Panc1 (cell line): Measurements from ENCODE around the gene SEPTIN8.

Experiments used
- POLR2AphosphoS5 ChIP-seq: IDR thresholded peaks from 2 replicates; pipeline ENCODE4 v1.6.1; 2012; ENCODE audit warnings: mild to moderate bottlenecking, low read depth, low read length, moderate library complexity
- TCF7L2 ChIP-seq: IDR thresholded peaks from 2 replicates; pipeline ENCODE4 v1.6.1; 2011; ENCODE audit warnings: mild to moderate bottlenecking, low read depth, low read length, inconsistent platforms
- TF ChIP-seq, protein P1 (sequence below): fragments of 450-650 bp; IDR thresholded peaks from 2 replicates; pipeline ENCODE4 v1.5.1; 2017; ENCODE audit warnings: mild to moderate bottlenecking
- TF ChIP-seq, protein P2 (sequence below), 2 experiments: IDR thresholded peaks; 2 replicates each; pipeline ENCODE4 v1.6.1; 2011 to 2012; ENCODE audit warnings: low read depth in 2 of 2, control low read depth in 1 of 2, low read length in 1 of 2, mild to moderate bottlenecking in 1 of 2, moderate library complexity in 1 of 2; ENCODE audit not compliant: insufficient read depth in 1 of 2

DNA sequence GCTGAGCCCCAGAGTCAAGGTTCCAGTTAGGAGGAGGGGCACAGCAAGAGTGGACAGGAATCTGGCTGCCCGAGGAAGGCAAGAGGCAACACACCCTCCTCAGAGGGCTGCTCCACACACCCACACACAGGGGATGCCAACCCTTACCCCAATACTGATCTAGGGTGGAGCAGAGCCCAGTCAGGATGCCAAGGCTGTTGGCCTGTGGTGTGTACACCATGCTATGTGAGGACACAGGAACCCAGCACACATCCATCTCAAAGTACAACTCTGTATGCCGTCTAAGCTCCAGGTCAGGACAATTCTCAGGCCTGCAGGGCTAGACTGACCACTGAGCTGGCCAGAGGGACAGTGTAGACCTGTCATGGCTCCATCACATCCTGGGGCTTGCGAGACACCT lies 2.6 kb downstream of the SEPTIN8 start:
- TF ChIP-seq TCF7L2 (no peak), POLR2AphosphoS5 (no peak)
- TF ChIP-seq, protein P1, sequence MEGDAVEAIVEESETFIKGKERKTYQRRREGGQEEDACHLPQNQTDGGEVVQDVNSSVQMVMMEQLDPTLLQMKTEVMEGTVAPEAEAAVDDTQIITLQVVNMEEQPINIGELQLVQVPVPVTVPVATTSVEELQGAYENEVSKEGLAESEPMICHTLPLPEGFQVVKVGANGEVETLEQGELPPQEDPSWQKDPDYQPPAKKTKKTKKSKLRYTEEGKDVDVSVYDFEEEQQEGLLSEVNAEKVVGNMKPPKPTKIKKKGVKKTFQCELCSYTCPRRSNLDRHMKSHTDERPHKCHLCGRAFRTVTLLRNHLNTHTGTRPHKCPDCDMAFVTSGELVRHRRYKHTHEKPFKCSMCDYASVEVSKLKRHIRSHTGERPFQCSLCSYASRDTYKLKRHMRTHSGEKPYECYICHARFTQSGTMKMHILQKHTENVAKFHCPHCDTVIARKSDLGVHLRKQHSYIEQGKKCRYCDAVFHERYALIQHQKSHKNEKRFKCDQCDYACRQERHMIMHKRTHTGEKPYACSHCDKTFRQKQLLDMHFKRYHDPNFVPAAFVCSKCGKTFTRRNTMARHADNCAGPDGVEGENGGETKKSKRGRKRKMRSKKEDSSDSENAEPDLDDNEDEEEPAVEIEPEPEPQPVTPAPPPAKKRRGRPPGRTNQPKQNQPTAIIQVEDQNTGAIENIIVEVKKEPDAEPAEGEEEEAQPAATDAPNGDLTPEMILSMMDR = no peak
- TF ChIP-seq, protein P2, sequence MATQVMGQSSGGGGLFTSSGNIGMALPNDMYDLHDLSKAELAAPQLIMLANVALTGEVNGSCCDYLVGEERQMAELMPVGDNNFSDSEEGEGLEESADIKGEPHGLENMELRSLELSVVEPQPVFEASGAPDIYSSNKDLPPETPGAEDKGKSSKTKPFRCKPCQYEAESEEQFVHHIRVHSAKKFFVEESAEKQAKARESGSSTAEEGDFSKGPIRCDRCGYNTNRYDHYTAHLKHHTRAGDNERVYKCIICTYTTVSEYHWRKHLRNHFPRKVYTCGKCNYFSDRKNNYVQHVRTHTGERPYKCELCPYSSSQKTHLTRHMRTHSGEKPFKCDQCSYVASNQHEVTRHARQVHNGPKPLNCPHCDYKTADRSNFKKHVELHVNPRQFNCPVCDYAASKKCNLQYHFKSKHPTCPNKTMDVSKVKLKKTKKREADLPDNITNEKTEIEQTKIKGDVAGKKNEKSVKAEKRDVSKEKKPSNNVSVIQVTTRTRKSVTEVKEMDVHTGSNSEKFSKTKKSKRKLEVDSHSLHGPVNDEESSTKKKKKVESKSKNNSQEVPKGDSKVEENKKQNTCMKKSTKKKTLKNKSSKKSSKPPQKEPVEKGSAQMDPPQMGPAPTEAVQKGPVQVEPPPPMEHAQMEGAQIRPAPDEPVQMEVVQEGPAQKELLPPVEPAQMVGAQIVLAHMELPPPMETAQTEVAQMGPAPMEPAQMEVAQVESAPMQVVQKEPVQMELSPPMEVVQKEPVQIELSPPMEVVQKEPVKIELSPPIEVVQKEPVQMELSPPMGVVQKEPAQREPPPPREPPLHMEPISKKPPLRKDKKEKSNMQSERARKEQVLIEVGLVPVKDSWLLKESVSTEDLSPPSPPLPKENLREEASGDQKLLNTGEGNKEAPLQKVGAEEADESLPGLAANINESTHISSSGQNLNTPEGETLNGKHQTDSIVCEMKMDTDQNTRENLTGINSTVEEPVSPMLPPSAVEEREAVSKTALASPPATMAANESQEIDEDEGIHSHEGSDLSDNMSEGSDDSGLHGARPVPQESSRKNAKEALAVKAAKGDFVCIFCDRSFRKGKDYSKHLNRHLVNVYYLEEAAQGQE (IDR thresholded peaks at IDR 0.05; ENCODE audit: insufficient read depth in 1 of 2, low read depth in 2 of 2, low read length in 1 of 2) = no peak
